ENCODE measurements around the gene RNASE12.
"Not testable (repeated sequence)": the region's sequence is repeated elsewhere in the genome, so short reads cannot be mapped to it uniquely, and the experiment has no call there.

The RNASE12 gene

DNA sequence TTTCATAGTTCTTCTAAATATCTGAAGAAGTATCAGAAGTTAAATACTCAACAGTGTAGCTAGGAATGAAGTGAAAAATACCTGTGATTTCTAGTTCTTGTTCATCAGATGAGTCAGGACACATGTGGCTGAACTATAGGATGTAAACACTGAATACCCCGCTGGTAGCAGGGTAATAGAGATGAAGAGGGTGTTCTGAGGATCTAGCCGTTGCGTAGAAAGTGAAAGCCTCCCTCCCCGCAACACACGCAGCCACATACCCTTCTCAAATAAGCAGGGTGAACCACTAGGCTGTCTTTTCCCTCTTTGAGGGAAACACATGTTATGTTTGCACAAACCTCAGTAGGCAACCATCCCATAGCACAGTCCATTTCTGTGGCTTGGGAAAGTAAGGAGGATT lies 16.4 kb upstream of the RNASE12 start:
- Histone ChIP-seq H3K9me3 (ENCODE audit: insufficient read depth, low read length) (no peaks in the 10 kb centered on the region), H3K4me3 (ENCODE audit: insufficient read length, low read depth) (no peak overlapping the region), H3K9ac (ENCODE audit: insufficient read length, low read depth) (no peak overlapping the region), H3K27me3 (ENCODE audit: insufficient read depth, insufficient read length) (no peaks in the 10 kb centered on the region), H3K4me1 (ENCODE audit: insufficient read depth, insufficient read length) (no peaks in the 10 kb centered on the region), H3K36me3 (ENCODE audit: insufficient read depth, insufficient read length, low read length) (no peaks in the 10 kb centered on the region)
- no peak for TF ChIP-seq SUZ12 (IDR thresholded peaks at IDR 0.05; ENCODE audit: extremely low read depth, insufficient read depth, insufficient read length)
- no peak for TF ChIP-seq ZNF274 (IDR thresholded peaks at IDR 0.05; ENCODE audit: low read depth, low read length)
- TF ChIP-seq YY1 (IDR thresholded peaks at IDR 0.05; ENCODE audit: insufficient read depth, insufficient read length), result no peak
- DNase-seq (ENCODE audit: low read depth, low spot score), result no peak

DNA sequence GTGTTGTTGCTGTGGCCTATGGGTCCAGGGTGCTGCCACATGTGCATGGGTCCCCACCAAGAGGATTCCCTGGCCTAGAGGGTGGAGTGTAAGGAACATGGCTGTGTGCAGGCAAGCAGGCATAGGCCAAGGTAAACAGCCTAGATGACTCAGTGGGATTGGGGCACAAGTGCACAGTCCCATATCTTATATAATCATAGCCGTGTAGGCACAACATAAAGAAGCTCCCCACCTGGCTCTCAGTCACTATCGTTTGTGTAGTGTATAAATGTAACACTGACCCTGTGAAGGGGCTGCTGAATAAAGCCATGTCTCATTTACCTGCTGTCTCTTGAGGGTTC lies 15.7 kb upstream of the RNASE12 start:
- DNase-seq (ENCODE audit: low read depth, low spot score), result no peak

DNA sequence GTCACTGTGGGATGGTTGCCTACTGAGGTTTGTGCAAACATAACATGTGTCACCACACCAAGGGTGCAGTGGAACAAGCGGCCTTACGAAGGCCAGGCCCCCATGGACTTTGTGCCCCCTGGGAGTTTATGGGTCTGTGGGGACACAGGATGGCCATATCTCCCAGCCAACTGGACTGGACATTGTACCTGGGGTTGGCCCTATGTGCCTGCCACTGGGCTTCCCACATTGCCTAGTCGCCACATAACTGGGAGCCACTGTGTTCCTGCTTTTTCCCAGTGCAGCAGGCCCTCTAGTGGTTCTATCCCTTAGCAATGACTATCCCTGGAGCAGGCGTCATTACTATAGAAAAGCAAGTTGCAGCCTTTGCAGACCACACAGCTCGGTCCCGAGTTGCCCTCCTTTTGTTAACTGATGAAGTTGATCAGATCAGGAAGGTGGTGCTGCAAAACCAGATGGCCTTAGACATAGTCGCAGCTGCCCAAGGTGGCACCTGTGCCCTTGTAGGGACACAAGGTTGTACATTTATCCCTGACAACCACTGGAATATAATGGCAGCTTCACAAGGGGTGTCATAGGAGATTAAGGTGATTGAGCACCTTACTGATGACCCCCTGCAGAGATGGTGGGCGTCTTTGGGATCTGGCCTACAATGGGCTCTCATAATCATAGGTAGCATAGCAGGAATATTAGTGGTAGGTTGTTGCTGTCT lies 15.2 kb upstream of the RNASE12 start:
- H3K4me1 ChIP-seq (ENCODE audit: insufficient read depth, insufficient read length), result no peaks in the 10 kb centered on the region
- H3K9me3 ChIP-seq (ENCODE audit: insufficient read depth, low read length), result no peaks in the 10 kb centered on the region
- H3K9ac ChIP-seq (ENCODE audit: insufficient read length, low read depth), result no peak overlapping the region
- DNase-seq (ENCODE audit: low read depth, low spot score), result no peak
- H3K27me3 ChIP-seq (ENCODE audit: insufficient read depth, insufficient read length), result no peaks in the 10 kb centered on the region
- no peaks in the 10 kb centered on the region for H3K36me3 ChIP-seq (ENCODE audit: insufficient read depth, insufficient read length, low read length)
- no peak for TF ChIP-seq ZNF274 (IDR thresholded peaks at IDR 0.05; ENCODE audit: low read depth, low read length)
- no peak for TF ChIP-seq YY1 (IDR thresholded peaks at IDR 0.05; ENCODE audit: insufficient read depth, insufficient read length)
- TF ChIP-seq SUZ12 (IDR thresholded peaks at IDR 0.05; ENCODE audit: extremely low read depth, insufficient read depth, insufficient read length), result no peak
- no peak overlapping the region for H3K4me3 ChIP-seq (ENCODE audit: insufficient read length, low read depth)

More for the DNA sequence above, 15.7 kb upstream of the RNASE12 start:
- no peaks in the 10 kb centered on the region for H3K27me3 ChIP-seq (ENCODE audit: insufficient read depth, insufficient read length)
- no peak overlapping the region for H3K4me3 ChIP-seq (ENCODE audit: insufficient read length, low read depth)
- no peak for TF ChIP-seq SUZ12 (IDR thresholded peaks at IDR 0.05; ENCODE audit: extremely low read depth, insufficient read depth, insufficient read length)
- no peak for TF ChIP-seq ZNF274 (IDR thresholded peaks at IDR 0.05; ENCODE audit: low read depth, low read length)
- no peak for TF ChIP-seq YY1 (IDR thresholded peaks at IDR 0.05; ENCODE audit: insufficient read depth, insufficient read length)
- H3K36me3 ChIP-seq (ENCODE audit: insufficient read depth, insufficient read length, low read length), result no peaks in the 10 kb centered on the region
- H3K4me1 ChIP-seq (ENCODE audit: insufficient read depth, insufficient read length), result no peaks in the 10 kb centered on the region
- H3K9ac ChIP-seq (ENCODE audit: insufficient read length, low read depth), result no peak overlapping the region
- no peaks in the 10 kb centered on the region for H3K9me3 ChIP-seq (ENCODE audit: insufficient read depth, low read length)

DNA sequence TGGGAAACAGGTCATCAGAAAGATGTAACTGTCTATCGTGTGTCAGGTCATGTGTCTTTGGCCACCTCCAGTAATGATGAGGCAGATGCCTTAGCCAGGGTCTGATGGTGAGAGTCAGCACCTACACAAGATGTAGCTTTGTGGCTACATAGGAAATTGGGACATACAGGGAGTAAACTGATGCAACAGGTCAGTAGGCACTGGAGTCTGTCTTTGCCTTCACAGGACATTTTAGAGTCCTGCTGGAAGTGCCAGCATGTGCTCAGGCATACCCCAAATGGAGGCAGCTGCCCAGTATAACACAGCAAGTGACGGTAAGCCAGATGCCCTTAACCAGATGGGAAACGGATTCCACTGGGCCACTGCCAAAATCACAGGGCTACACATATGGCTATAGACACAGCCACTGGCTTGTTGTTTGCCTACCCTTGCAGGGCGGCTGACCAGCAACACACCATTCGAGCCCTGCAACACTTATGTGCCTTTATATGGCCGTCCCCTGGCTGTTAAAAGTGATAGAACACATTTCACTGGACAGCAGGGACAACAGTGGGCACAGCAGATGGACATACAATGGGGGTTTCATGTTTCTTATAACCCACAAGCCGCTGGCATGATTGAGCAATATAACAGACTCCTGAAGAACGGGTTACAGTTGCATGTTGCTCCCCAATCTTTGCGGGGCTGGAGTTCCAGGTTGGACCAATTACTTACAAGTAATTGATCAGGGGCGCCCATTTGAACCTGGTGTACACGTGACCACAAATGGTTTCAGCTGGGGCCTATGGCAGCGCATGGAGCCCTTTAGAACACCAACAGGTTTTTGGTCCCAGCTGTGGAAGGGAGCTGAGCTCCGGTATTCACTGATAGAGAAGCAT lies 12.9 kb upstream of the RNASE12 start:
- Histone ChIP-seq H3K9me3 (ENCODE audit: insufficient read depth, low read length) (no peaks in the 10 kb centered on the region), H3K4me1 (ENCODE audit: insufficient read depth, insufficient read length) (no peaks in the 10 kb centered on the region), H3K9ac (ENCODE audit: insufficient read length, low read depth) (no peak overlapping the region), H3K4me3 (ENCODE audit: insufficient read length, low read depth) (no peak overlapping the region), H3K27me3 (ENCODE audit: insufficient read depth, insufficient read length) (no peaks in the 10 kb centered on the region), H3K36me3 (ENCODE audit: insufficient read depth, insufficient read length, low read length) (no peaks in the 10 kb centered on the region)
- no peak for TF ChIP-seq YY1 (IDR thresholded peaks at IDR 0.05; ENCODE audit: insufficient read depth, insufficient read length)
- TF ChIP-seq SUZ12 (IDR thresholded peaks at IDR 0.05; ENCODE audit: extremely low read depth, insufficient read depth, insufficient read length), result no peak
- TF ChIP-seq ZNF274 (IDR thresholded peaks at IDR 0.05; ENCODE audit: low read depth, low read length), result no peak
- DNase-seq (ENCODE audit: low read depth, low spot score), result no peak

DNA sequence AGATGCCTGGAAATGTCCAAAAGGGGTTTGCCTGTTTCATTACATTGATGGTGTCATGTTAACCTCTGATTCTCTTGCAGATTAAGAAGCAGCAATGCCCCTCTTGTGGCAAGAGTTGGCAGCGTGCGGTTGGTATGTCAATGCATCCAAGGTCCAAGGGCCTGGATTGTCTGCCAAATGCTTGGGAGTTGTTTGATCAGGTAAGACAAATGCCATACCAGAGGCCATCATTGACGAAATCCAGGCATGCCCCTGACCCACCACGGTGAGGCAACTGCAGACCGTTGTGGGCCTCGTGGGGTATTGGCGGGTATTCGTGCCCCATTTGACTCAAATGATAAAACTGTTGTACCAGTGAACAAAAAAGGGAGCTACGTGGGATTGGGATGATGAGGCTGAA lies 11.4 kb upstream of the RNASE12 start:
- Histone ChIP-seq H3K4me3 (ENCODE audit: insufficient read length, low read depth) (no peak overlapping the region), H3K36me3 (ENCODE audit: insufficient read depth, insufficient read length, low read length) (no peaks in the 10 kb centered on the region), H3K9me3 (ENCODE audit: insufficient read depth, low read length) (no peaks in the 10 kb centered on the region), H3K4me1 (ENCODE audit: insufficient read depth, insufficient read length) (no peaks in the 10 kb centered on the region), H3K9ac (ENCODE audit: insufficient read length, low read depth) (no peak overlapping the region), H3K27me3 (ENCODE audit: insufficient read depth, insufficient read length) (no peaks in the 10 kb centered on the region)
- TF ChIP-seq SUZ12 (IDR thresholded peaks at IDR 0.05; ENCODE audit: extremely low read depth, insufficient read depth, insufficient read length) (no peak), YY1 (IDR thresholded peaks at IDR 0.05; ENCODE audit: insufficient read depth, insufficient read length) (no peak), ZNF274 (IDR thresholded peaks at IDR 0.05; ENCODE audit: low read depth, low read length) (no peak)
- DNase-seq (ENCODE audit: low read depth, low spot score), result no peak

DNA sequence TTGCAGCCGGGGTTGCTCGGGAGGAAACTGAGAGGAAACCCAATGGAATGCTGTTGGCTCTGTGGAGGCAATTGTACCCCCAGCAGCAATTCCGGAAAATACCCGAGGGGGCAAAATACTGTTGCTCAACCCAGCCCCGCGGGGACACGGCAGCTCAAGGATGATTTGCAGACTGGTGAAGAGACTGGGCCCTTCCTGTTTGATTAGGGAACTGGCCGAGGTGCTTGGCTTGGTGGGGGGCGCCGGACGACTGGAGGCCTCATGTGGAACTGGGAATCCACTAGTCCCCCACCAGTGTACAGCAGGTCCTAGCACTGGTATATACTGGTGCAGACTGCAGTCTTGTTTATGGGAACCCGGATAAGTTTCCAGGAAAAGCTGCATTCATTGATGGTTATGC lies 10.3 kb upstream of the RNASE12 start:
- DNase-seq (ENCODE audit: low read depth, low spot score), result no peak
- H3K4me1 ChIP-seq (ENCODE audit: insufficient read depth, insufficient read length), result no peaks in the 10 kb centered on the region

DNA sequence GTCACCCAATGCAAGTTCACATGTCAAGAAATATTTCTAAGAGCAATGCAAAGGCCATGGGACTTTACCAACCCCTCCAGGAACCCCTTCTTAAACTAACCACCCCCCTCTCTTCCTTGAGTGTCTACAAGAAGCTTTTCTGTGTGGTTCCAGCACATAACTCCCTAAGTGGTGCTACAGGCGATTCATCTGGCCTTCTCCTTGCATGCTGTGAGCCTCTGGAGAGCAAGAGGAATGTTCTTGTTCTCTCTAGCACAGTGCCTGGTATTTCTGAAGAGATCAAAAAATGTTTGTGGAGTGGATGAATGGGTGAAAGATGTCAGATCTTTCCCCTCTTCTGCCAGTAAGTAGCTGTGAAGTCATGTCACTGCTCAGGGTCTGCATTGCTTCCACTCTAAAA lies 5.9 kb upstream of the RNASE12 start:
- no peaks in the 10 kb centered on the region for H3K36me3 ChIP-seq (ENCODE audit: insufficient read depth, insufficient read length, low read length)
- TF ChIP-seq ZNF274 (IDR thresholded peaks at IDR 0.05; ENCODE audit: low read depth, low read length), result no peak
- TF ChIP-seq YY1 (IDR thresholded peaks at IDR 0.05; ENCODE audit: insufficient read depth, insufficient read length), result no peak
- no peak for TF ChIP-seq SUZ12 (IDR thresholded peaks at IDR 0.05; ENCODE audit: extremely low read depth, insufficient read depth, insufficient read length)
- DNase-seq (ENCODE audit: low read depth, low spot score), result no peak
- no peaks in the 10 kb centered on the region for H3K4me1 ChIP-seq (ENCODE audit: insufficient read depth, insufficient read length)
- no peak overlapping the region for H3K9ac ChIP-seq (ENCODE audit: insufficient read length, low read depth)
- no peaks in the 10 kb centered on the region for H3K27me3 ChIP-seq (ENCODE audit: insufficient read depth, insufficient read length)
- no peak overlapping the region for H3K4me3 ChIP-seq (ENCODE audit: insufficient read length, low read depth)
- H3K9me3 ChIP-seq (ENCODE audit: insufficient read depth, low read length), result no peaks in the 10 kb centered on the region

More for the DNA sequence above, 10.3 kb upstream of the RNASE12 start:
- H3K9ac ChIP-seq (ENCODE audit: insufficient read length, low read depth), result no peak overlapping the region
- H3K9me3 ChIP-seq (ENCODE audit: insufficient read depth, low read length), result no peaks in the 10 kb centered on the region
- no peaks in the 10 kb centered on the region for H3K36me3 ChIP-seq (ENCODE audit: insufficient read depth, insufficient read length, low read length)
- no peak overlapping the region for H3K4me3 ChIP-seq (ENCODE audit: insufficient read length, low read depth)
- TF ChIP-seq YY1 (IDR thresholded peaks at IDR 0.05; ENCODE audit: insufficient read depth, insufficient read length), result no peak
- no peak for TF ChIP-seq ZNF274 (IDR thresholded peaks at IDR 0.05; ENCODE audit: low read depth, low read length)
- no peak for TF ChIP-seq SUZ12 (IDR thresholded peaks at IDR 0.05; ENCODE audit: extremely low read depth, insufficient read depth, insufficient read length)
- no peaks in the 10 kb centered on the region for H3K27me3 ChIP-seq (ENCODE audit: insufficient read depth, insufficient read length)

DNA sequence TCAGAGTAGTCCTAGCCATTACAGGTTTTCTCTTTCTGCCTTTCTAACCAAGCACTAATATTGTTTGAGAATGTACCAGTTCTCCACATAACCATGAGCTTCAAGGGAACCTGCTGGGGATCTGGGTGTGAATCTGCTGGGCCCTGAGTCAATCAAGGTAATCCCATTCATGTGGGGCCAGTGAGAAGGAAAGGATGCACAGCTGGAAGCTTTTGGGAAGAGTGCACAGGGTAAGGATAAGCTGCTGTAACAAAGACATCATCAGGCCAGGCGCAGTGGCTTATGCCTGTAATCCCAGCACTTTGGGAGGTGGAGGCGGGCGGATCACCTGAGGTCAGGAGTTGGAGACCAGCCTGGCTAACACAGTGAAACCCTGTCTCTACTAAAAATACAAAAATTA lies 4.5 kb upstream of the RNASE12 start:
- H3K9me3 ChIP-seq (ENCODE audit: insufficient read depth, low read length); H3K27me3 ChIP-seq (ENCODE audit: insufficient read depth, insufficient read length); H3K9ac ChIP-seq (ENCODE audit: insufficient read length, low read depth); H3K36me3 ChIP-seq (ENCODE audit: insufficient read depth, insufficient read length, low read length); H3K4me3 ChIP-seq (ENCODE audit: insufficient read length, low read depth); DNase-seq (ENCODE audit: low read depth, low spot score); H3K4me1 ChIP-seq (ENCODE audit: insufficient read depth, insufficient read length): not testable (repeated sequence)
